ENCODE results near the gene RECQL5.

The RECQL5 gene

GRCh38 chr17:75672011-75672410 lies 5.1 kb upstream of the RECQL5 start:
- H3K36me3 ChIP-seq, result peaks cover 48% of the 10 kb centered on the region

GRCh38 chr17:75670868-75671267 lies 3.9 kb upstream of the RECQL5 start:
- no peak overlapping the region for H3K4me3 ChIP-seq (ENCODE audit: low read depth, low read length)
- DNase-seq, result no peak
- no peaks in the 10 kb centered on the region; the same call in 1 of the 2 replicates for H3K4me1 ChIP-seq
- H3K9me3 ChIP-seq, result no peaks in the 10 kb centered on the region
- peaks cover 46% of the 10 kb centered on the region for H3K36me3 ChIP-seq
- H3K27me3 ChIP-seq, result no peaks in the 10 kb centered on the region
- no peak for TF ChIP-seq CTCF (IDR thresholded peaks at IDR 0.05; ENCODE audit: low read depth, low read length)

More at GRCh38 chr17:75672011-75672410, 5.1 kb upstream of the RECQL5 start:
- Histone ChIP-seq H3K4me3 (ENCODE audit: low read depth, low read length) (no peak overlapping the region), H3K27me3 (no peaks in the 10 kb centered on the region), H3K4me1 (no peaks in the 10 kb centered on the region; the same call in 1 of the 2 replicates), H3K9me3 (no peaks in the 10 kb centered on the region)
- no peak for TF ChIP-seq CTCF (IDR thresholded peaks at IDR 0.05; ENCODE audit: low read depth, low read length)
- DNase-seq, result no peak

- H3K4me1 ChIP-seq, result no peaks in the 10 kb centered on the region; the same call in 1 of the 2 replicates
- peak overlapping the region; percentile 91 for H3K4me3 ChIP-seq (ENCODE audit: low read depth, low read length)
- no peak for TF ChIP-seq CTCF (IDR thresholded peaks at IDR 0.05; ENCODE audit: low read depth, low read length)
- H3K9me3 ChIP-seq, result no peaks in the 10 kb centered on the region
- no peak for DNase-seq
- H3K36me3 ChIP-seq, result peaks cover 34% of the 10 kb centered on the region
- no peaks in the 10 kb centered on the region for H3K27me3 ChIP-seq
Measured at GRCh38 chr17:75668489-75668888, 1.5 kb upstream of the RECQL5 start.

- H3K9me3 ChIP-seq, result no peaks in the 10 kb centered on the region
- no peaks in the 10 kb centered on the region; the same call in 1 of the 2 replicates for H3K4me1 ChIP-seq
- peaks cover 29% of the 10 kb centered on the region for H3K36me3 ChIP-seq
- H3K4me3 ChIP-seq (ENCODE audit: low read depth, low read length), result peak overlapping the region; percentile 91
- TF ChIP-seq CTCF (IDR thresholded peaks at IDR 0.05; ENCODE audit: low read depth, low read length), result no peak
- H3K27me3 ChIP-seq, result no peaks in the 10 kb centered on the region
- DNase-seq, result no peak
Measured at GRCh38 chr17:75667825-75668224, 871 bp upstream of the RECQL5 start.

- Histone ChIP-seq H3K4me1 (no peaks in the 10 kb centered on the region; the same call in 1 of the 2 replicates), H3K36me3 (peaks cover 17% of the 10 kb centered on the region), H3K9me3 (no peaks in the 10 kb centered on the region), H3K27me3 (no peaks in the 10 kb centered on the region), H3K4me3 (ENCODE audit: low read depth, low read length) (peak overlapping the region; percentile 91)
- no peak for TF ChIP-seq CTCF (IDR thresholded peaks at IDR 0.05; ENCODE audit: low read depth, low read length)
- DNase-seq, result no peak
Measured at GRCh38 chr17:75665981-75666380, 973 bp downstream of the RECQL5 start.

GRCh38 chr17:75664099-75664549 lies 2.8 kb downstream of the RECQL5 start:
- no peaks in the 10 kb centered on the region for H3K27me3 ChIP-seq
- no peak for DNase-seq
- no peaks in the 10 kb centered on the region; the same call in 1 of the 2 replicates for H3K4me1 ChIP-seq
- H3K4me3 ChIP-seq (ENCODE audit: low read depth, low read length), result no peak overlapping the region
- no peaks in the 10 kb centered on the region for H3K9me3 ChIP-seq
- TF ChIP-seq CTCF (IDR thresholded peaks at IDR 0.05; ENCODE audit: low read depth, low read length), result no peak
- peaks cover 4% of the 10 kb centered on the region for H3K36me3 ChIP-seq

Measured in BE2C (cell line).